Heart left ventricle (tissue), 13 donors: ENCODE measurements around the gene MIPOL1.

ENCODE experiments used
- CTCF ChIP-seq, 12 donors: fragments of 200-600 bp; sonication (generic) in 4 of 12; IDR thresholded peaks; one replicate each; pipeline versions ENCODE4 v1.5.0 to v1.8.0; 2018 to 2022; ENCODE audit warnings: antibody characterized with exemption in 12 of 12, mild to moderate bottlenecking in 5 of 12
- POLR2A ChIP-seq, 2 donors: fragments of 450-650 bp; IDR thresholded peaks; one replicate each; pipeline ENCODE4 v1.6.1; 2017; ENCODE audit warnings: antibody characterized with exemption in 2 of 2, mild to moderate bottlenecking in 2 of 2, moderate library complexity in 2 of 2
- donor health status: ischemic (EF 13 %, LVEDD 7.1; RV severe dilation, severe dysfunction).
- donor health status: DM: no; HTN: yes; CAD: no.
- donor health status: DM: no; HTN: no; CAD: no.
- donor health status: ischemic (EF 25% LVEDD 6.9; RV normal size, moderate dysfunction).
- donor health status: ischemic (EF 25% LVEDD 5.7; RV mildly dilated, moderate dysfunction).
- donor health status: ischemic (EF 35%, LVEDD 5.7; RV mildly dilated, moderate dysfunction).
- donor health status: nonischemic (EF 11% LVEDD 7.7; RV severe dilation, severe dysfunction).
- donor health status: DM: yes; HTN: yes; CAD: no.
- donor health status: PGD.
- donor health status: ischemic (EF 29% LVEDD 5.4; RV normal size, mild dysfunction).
- donor health status: nonischemic (EF 23%, LVEDD 6.1; RV moderate dilation, normal function).

GRCh38 chr14:37466623-37467088, 268.9 kb downstream of the MIPOL1 start:
- TF ChIP-seq CTCF (IDR thresholded peaks at IDR 0.05) (no peak), POLR2A (IDR thresholded peaks at IDR 0.05) (no peak)
